ENCODE data around the gene TOR2A.

DNA sequence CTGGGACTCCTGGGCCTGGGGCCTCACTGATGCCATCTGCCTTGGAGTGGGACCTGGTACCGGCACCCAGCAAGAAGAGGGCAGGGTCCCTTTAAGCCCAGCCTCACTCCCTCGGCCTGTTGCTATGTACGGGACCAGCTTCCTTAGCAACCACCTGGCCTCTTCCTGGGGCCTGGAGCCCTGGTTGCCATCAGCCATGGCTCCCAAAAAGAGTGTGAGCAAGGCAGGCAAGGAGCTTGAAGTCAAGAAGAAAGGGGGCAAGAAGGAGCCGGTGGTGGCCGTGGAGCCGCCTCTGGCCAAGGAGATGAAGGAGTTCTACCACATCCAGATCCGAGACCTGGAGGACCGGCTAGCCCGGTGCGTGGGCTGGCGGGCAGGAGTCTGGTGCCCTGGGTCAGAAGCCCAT, 28.3 kb downstream of the TOR2A start, which contains the start of gene CFAP157:
- TF ChIP-seq, protein P1, sequence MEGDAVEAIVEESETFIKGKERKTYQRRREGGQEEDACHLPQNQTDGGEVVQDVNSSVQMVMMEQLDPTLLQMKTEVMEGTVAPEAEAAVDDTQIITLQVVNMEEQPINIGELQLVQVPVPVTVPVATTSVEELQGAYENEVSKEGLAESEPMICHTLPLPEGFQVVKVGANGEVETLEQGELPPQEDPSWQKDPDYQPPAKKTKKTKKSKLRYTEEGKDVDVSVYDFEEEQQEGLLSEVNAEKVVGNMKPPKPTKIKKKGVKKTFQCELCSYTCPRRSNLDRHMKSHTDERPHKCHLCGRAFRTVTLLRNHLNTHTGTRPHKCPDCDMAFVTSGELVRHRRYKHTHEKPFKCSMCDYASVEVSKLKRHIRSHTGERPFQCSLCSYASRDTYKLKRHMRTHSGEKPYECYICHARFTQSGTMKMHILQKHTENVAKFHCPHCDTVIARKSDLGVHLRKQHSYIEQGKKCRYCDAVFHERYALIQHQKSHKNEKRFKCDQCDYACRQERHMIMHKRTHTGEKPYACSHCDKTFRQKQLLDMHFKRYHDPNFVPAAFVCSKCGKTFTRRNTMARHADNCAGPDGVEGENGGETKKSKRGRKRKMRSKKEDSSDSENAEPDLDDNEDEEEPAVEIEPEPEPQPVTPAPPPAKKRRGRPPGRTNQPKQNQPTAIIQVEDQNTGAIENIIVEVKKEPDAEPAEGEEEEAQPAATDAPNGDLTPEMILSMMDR (IDR thresholded peaks at IDR 0.05; ENCODE audit: low read depth, low read length, missing input control) = no peak
- TF ChIP-seq JUND (IDR thresholded peaks at IDR 0.05) = no peak
- TF ChIP-seq, protein P2, sequence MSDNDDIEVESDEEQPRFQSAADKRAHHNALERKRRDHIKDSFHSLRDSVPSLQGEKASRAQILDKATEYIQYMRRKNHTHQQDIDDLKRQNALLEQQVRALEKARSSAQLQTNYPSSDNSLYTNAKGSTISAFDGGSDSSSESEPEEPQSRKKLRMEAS (IDR thresholded peaks at IDR 0.05) = no peak
- no peak for TF ChIP-seq GABPA (IDR thresholded peaks at IDR 0.05 in 1 of 2, conservative IDR thresholded peaks at IDR 0.05 in 1 of 2)
- no peak for TF ChIP-seq RAD21 (IDR thresholded peaks at IDR 0.05)
- TF ChIP-seq, protein P3, sequence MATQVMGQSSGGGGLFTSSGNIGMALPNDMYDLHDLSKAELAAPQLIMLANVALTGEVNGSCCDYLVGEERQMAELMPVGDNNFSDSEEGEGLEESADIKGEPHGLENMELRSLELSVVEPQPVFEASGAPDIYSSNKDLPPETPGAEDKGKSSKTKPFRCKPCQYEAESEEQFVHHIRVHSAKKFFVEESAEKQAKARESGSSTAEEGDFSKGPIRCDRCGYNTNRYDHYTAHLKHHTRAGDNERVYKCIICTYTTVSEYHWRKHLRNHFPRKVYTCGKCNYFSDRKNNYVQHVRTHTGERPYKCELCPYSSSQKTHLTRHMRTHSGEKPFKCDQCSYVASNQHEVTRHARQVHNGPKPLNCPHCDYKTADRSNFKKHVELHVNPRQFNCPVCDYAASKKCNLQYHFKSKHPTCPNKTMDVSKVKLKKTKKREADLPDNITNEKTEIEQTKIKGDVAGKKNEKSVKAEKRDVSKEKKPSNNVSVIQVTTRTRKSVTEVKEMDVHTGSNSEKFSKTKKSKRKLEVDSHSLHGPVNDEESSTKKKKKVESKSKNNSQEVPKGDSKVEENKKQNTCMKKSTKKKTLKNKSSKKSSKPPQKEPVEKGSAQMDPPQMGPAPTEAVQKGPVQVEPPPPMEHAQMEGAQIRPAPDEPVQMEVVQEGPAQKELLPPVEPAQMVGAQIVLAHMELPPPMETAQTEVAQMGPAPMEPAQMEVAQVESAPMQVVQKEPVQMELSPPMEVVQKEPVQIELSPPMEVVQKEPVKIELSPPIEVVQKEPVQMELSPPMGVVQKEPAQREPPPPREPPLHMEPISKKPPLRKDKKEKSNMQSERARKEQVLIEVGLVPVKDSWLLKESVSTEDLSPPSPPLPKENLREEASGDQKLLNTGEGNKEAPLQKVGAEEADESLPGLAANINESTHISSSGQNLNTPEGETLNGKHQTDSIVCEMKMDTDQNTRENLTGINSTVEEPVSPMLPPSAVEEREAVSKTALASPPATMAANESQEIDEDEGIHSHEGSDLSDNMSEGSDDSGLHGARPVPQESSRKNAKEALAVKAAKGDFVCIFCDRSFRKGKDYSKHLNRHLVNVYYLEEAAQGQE (IDR thresholded peaks at IDR 0.05) = no peak
- no peak for TF ChIP-seq SP1 (IDR thresholded peaks at IDR 0.05)
- TF ChIP-seq, protein P4, sequence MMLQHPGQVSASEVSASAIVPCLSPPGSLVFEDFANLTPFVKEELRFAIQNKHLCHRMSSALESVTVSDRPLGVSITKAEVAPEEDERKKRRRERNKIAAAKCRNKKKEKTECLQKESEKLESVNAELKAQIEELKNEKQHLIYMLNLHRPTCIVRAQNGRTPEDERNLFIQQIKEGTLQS (IDR thresholded peaks at IDR 0.05) = no peak
- TF ChIP-seq YY1 (IDR thresholded peaks at IDR 0.05) = no peak

All from liver (tissue), 3 donors.